ENCODE data around the gene ATP8A2.

GRCh38 chr13:26046639-26047038, 674.9 kb downstream of the ATP8A2 start:
- no peak for TF ChIP-seq POLR2A (IDR thresholded peaks at IDR 0.05)
- TF ChIP-seq, protein P1, sequence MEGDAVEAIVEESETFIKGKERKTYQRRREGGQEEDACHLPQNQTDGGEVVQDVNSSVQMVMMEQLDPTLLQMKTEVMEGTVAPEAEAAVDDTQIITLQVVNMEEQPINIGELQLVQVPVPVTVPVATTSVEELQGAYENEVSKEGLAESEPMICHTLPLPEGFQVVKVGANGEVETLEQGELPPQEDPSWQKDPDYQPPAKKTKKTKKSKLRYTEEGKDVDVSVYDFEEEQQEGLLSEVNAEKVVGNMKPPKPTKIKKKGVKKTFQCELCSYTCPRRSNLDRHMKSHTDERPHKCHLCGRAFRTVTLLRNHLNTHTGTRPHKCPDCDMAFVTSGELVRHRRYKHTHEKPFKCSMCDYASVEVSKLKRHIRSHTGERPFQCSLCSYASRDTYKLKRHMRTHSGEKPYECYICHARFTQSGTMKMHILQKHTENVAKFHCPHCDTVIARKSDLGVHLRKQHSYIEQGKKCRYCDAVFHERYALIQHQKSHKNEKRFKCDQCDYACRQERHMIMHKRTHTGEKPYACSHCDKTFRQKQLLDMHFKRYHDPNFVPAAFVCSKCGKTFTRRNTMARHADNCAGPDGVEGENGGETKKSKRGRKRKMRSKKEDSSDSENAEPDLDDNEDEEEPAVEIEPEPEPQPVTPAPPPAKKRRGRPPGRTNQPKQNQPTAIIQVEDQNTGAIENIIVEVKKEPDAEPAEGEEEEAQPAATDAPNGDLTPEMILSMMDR (IDR thresholded peaks at IDR 0.05): no peak

All from right lobe of liver (tissue), 4 donors.